ENCODE results near the gene PLIN4. TPM values are rescaled to one million over a fixed set of nuclear protein-coding genes. Genes with fewer than 3 reads are reported as not detected.
A peak's percentile ranks its signal among the peaks of the same experiment; 100 is the strongest.

PLIN4 gene
- total and polyA plus RNA-seq, 2 donors (not counting 1 experiment from before 2014, with no cell fraction given): 0.07 to 5.3 TPM

DNA sequence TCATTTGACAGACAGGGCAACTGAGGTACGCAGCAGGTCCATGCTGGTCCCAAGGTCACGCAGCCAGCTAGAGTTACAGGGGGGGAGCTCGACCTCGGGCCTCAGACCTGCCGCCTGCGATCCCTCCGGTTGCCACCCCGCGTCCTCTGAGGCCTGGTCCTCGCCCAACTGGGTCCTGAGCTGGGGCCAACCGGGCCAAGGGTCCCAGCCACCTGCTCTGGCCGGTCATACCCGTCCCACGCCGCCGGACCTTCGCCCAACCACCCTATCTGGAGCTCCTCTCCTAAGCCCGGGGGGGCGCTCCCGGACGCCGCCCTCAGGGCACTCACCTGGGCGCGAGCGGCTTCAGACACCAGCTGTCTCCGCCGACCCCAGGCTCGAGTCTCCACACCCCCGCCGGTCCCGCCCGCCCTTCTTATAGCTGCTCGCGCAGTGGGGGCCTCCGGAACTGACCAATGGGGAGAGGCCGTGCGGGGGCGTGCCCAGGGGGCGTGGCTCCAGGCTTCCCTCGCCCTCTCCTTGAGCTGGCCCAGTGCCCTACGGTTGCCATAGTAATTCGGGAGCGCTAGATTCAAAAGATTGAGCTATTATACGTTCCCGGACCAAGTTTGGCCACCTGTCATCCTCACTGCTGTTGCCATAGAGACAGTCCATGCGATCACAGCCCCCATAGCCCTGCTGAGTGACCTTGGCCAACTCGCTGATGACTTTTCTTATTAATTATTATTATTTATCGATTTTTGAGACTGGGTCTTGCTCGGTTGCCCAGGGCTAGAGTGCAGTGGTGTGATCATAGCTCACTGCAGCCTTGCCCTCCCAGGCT is 16.8 kb upstream of the PLIN4 start, which contains the start of gene PLIN5:
Gene PLIN5 (minus strand): TSS at position 389 of the 823 bp plus-strand sequence. CDS start 1,150 bp downstream, outside the sequence.
- H3K36me3 ChIP-seq (ENCODE audit: control insufficient read depth, insufficient read depth, low read length): no peaks in the 10 kb centered on the region
- H3K79me2 ChIP-seq (ENCODE audit: control insufficient read depth, insufficient read depth, low read length): no peaks in the 10 kb centered on the region
- H4K20me1 ChIP-seq (ENCODE audit: control insufficient read depth, extremely low read depth, insufficient read depth, low read length): no peaks in the 10 kb centered on the region
- H3K4me3 ChIP-seq (replicated peaks in 1 of 4; ENCODE audit: control extremely low read depth in 1 of 4, insufficient read depth in 1 of 4, low read depth in 3 of 4, low read length in 4 of 4): peak within 1 kb of the TSS in 1 of 4 experiments; percentile 9
- peak within 1 kb of the TSS; percentile 40 for H3K4me2 ChIP-seq (ENCODE audit: extremely low read depth, insufficient read depth, low read length)
- peaks cover 4% of the 10 kb centered on the region for H3K27me3 ChIP-seq (ENCODE audit: control insufficient read depth, insufficient read depth, low read length)
- no peaks in the 10 kb centered on the region for H3K4me1 ChIP-seq (ENCODE audit: control insufficient read depth, extremely low read depth, insufficient read depth, low read length)
- no peaks in the 10 kb centered on the region for H3K9me3 ChIP-seq (ENCODE audit: control insufficient read depth, insufficient read depth, low read depth, low read length)
- no peak within 1 kb of the TSS for H2AFZ ChIP-seq (ENCODE audit: low read length)
- H3K27ac ChIP-seq (ENCODE audit: insufficient read depth, low read length): no peak within 1 kb of the TSS
- TF ChIP-seq, protein P1, sequence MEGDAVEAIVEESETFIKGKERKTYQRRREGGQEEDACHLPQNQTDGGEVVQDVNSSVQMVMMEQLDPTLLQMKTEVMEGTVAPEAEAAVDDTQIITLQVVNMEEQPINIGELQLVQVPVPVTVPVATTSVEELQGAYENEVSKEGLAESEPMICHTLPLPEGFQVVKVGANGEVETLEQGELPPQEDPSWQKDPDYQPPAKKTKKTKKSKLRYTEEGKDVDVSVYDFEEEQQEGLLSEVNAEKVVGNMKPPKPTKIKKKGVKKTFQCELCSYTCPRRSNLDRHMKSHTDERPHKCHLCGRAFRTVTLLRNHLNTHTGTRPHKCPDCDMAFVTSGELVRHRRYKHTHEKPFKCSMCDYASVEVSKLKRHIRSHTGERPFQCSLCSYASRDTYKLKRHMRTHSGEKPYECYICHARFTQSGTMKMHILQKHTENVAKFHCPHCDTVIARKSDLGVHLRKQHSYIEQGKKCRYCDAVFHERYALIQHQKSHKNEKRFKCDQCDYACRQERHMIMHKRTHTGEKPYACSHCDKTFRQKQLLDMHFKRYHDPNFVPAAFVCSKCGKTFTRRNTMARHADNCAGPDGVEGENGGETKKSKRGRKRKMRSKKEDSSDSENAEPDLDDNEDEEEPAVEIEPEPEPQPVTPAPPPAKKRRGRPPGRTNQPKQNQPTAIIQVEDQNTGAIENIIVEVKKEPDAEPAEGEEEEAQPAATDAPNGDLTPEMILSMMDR (conservative IDR thresholded peaks at IDR 0.05 in 1 of 2, IDR thresholded peaks at IDR 0.05 in 1 of 2; ENCODE audit: low read depth in 1 of 2, low read length in 2 of 2): no peak
- no peak for TF ChIP-seq EZH2 (IDR thresholded peaks at IDR 0.05; ENCODE audit: low read length, missing control alignments)
- H3K9ac ChIP-seq (ENCODE audit: insufficient read depth, low read length): no peak within 1 kb of the TSS
- DNase-seq (ENCODE audit: low read depth in 2 of 2): peak; percentile 29 to 47

DNA sequence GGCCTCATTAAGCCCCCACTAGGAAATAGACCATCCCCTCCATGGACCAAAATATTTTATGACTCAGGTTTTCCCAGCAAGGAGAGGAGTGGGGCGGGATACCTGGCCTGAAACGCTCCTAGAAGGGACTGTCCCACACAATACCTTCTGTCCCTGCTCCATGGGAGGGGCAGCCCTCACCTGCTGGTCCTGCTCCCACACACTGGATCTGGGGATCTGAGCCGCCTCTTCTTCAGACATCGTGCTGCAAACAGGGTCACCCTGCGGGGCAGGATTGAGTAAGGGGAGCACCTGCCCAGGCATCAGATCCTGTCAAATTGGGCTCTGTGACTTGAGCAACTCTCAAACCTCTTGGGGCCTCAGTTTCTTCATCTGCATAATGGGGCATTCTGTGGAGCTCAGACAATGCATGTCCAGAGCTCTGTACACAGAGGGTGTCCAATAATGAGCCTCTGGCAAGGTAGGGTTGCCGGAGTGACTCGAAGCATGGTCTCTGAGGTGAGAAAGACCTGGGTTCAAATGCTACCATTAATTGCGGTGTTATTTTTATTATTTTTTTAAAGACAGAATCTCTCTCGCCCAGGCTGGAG is 15.6 kb upstream of the PLIN4 start:
- no peak for DNase-seq (ENCODE audit: low read depth in 2 of 2)
- Histone ChIP-seq H3K4me2 (ENCODE audit: extremely low read depth, insufficient read depth, low read length) (no peak overlapping the region), H4K20me1 (ENCODE audit: control insufficient read depth, extremely low read depth, insufficient read depth, low read length) (no peaks in the 10 kb centered on the region), H3K79me2 (ENCODE audit: control insufficient read depth, insufficient read depth, low read length) (no peaks in the 10 kb centered on the region), H3K27me3 (ENCODE audit: control insufficient read depth, insufficient read depth, low read length) (peaks cover 7% of the 10 kb centered on the region), H3K4me1 (ENCODE audit: control insufficient read depth, extremely low read depth, insufficient read depth, low read length) (no peaks in the 10 kb centered on the region), H3K9me3 (ENCODE audit: control insufficient read depth, insufficient read depth, low read depth, low read length) (no peaks in the 10 kb centered on the region), H3K36me3 (ENCODE audit: control insufficient read depth, insufficient read depth, low read length) (no peaks in the 10 kb centered on the region), H3K27ac (ENCODE audit: insufficient read depth, low read length) (no peak overlapping the region), H2AFZ (ENCODE audit: low read length) (no peak overlapping the region), H3K9ac (ENCODE audit: insufficient read depth, low read length) (no peak overlapping the region), H3K4me3 (replicated peaks in 1 of 4; ENCODE audit: control extremely low read depth in 1 of 4, insufficient read depth in 1 of 4, low read depth in 3 of 4, low read length in 4 of 4) (no peak overlapping the region)
- TF ChIP-seq EZH2 (IDR thresholded peaks at IDR 0.05; ENCODE audit: low read length, missing control alignments): no peak
- TF ChIP-seq, protein P1 (conservative IDR thresholded peaks at IDR 0.05 in 1 of 2, IDR thresholded peaks at IDR 0.05 in 1 of 2; ENCODE audit: low read depth in 1 of 2, low read length in 2 of 2): no peak

DNA sequence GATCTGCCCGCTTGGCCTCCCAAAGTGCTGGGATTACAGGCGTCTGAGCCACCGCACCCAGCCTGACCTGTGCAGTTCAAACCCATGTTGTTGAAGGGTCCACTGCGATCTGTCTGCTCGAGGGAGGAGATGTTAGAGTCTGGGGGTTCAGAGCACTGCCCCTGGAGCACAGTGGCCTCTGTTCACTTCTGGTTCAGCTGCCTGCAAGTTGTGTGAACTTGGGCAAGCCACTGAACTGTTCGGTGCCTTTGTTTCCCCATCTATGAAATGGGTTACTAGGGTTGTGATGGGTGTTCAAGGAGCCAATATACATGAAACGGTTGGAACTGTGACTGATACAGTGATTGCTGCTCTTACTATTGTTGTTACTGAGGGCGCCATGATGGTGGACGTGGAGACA is 15.0 kb upstream of the PLIN4 start:
- no peaks in the 10 kb centered on the region for H3K36me3 ChIP-seq (ENCODE audit: control insufficient read depth, insufficient read depth, low read length)
- TF ChIP-seq, protein P1 (conservative IDR thresholded peaks at IDR 0.05 in 1 of 2, IDR thresholded peaks at IDR 0.05 in 1 of 2; ENCODE audit: low read depth in 1 of 2, low read length in 2 of 2): no peak
- TF ChIP-seq EZH2 (IDR thresholded peaks at IDR 0.05; ENCODE audit: low read length, missing control alignments): no peak
- H3K4me2 ChIP-seq (ENCODE audit: extremely low read depth, insufficient read depth, low read length): no peak overlapping the region
- H3K9me3 ChIP-seq (ENCODE audit: control insufficient read depth, insufficient read depth, low read depth, low read length): no peaks in the 10 kb centered on the region
- DNase-seq (ENCODE audit: low read depth in 2 of 2): no peak
- H3K79me2 ChIP-seq (ENCODE audit: control insufficient read depth, insufficient read depth, low read length): no peaks in the 10 kb centered on the region
- no peaks in the 10 kb centered on the region for H3K4me1 ChIP-seq (ENCODE audit: control insufficient read depth, extremely low read depth, insufficient read depth, low read length)
- H3K27me3 ChIP-seq (ENCODE audit: control insufficient read depth, insufficient read depth, low read length): peaks cover 7% of the 10 kb centered on the region
- no peak overlapping the region for H3K9ac ChIP-seq (ENCODE audit: insufficient read depth, low read length)
- no peak overlapping the region for H3K27ac ChIP-seq (ENCODE audit: insufficient read depth, low read length)
- H2AFZ ChIP-seq (ENCODE audit: low read length): no peak overlapping the region
- H3K4me3 ChIP-seq (replicated peaks in 1 of 4; ENCODE audit: control extremely low read depth in 1 of 4, insufficient read depth in 1 of 4, low read depth in 3 of 4, low read length in 4 of 4): no peak overlapping the region
- H4K20me1 ChIP-seq (ENCODE audit: control insufficient read depth, extremely low read depth, insufficient read depth, low read length): no peaks in the 10 kb centered on the region
